Measurements from ENCODE around the gene CA4.
"Not testable (repeated sequence)": the region's sequence is repeated elsewhere in the genome, so short reads cannot be mapped to it uniquely, and the experiment has no call there.

CA4 gene

GRCh38 chr17:60149691-60150582, at the start of gene CA4:
CA4 (plus strand) TSS chr17:60149973; CDS start chr17:60150035, 62 bp downstream.
- no peak within 1 kb of the TSS; a peak in 1 of 20 replicates for H3K4me3 ChIP-seq
- peaks cover 0 to 29% (median 0%) of the 10 kb centered on the region in 11 experiments; a peak in 5 of 22 replicates for H4K20me1 ChIP-seq
- H3K9me3 ChIP-seq (replicated peaks in 1 of 11): peaks cover 0 to 9% (median 0%) of the 10 kb centered on the region in 11 experiments; a peak in 9 of 22 replicates
- peaks cover 40 to 57% (median 50%) of the 10 kb centered on the region in 11 experiments for H3K27me3 ChIP-seq
- H3K27ac ChIP-seq: no peak within 1 kb of the TSS
- H3K4me2 ChIP-seq: peak within 1 kb of the TSS; percentile 27 to 60 (median 51); a peak in 19 of 22 replicates
- no peaks in the 10 kb centered on the region for H3K36me3 ChIP-seq
- no peak for TF ChIP-seq Cebpa-rat (IDR thresholded peaks at IDR 0.05)
- H3K4me1 ChIP-seq: peaks cover 10 to 23% (median 19%) of the 10 kb centered on the region in 10 experiments; a peak in 15 of 20 replicates
- no peak within 1 kb of the TSS for H3K9ac ChIP-seq

DNA sequence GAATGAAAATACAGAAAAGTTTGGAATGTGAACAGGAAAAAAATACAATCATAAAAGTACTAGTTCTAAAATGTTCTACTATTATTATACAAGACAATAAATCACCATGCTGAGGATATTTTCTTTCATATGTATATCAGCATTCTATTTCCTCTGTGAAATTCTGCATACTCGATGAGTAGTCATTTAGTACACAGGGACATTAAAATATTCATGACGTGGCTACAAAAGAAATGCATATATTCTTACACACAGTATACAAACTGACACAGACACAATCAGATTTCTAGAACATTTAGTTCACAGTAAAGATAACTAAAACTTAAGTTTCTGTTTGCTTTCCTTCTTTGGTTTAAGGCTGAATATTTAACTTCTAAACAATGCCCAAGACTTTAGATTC, 49.2 kb upstream of the CA4 start:
- not testable (repeated sequence) for H3K27ac ChIP-seq; H3K9me3 ChIP-seq (replicated peaks in 1 of 11); H3K36me3 ChIP-seq; H3K4me2 ChIP-seq; H4K20me1 ChIP-seq; H3K4me3 ChIP-seq; H3K9ac ChIP-seq
- Histone ChIP-seq H3K27me3 (peaks cover 0 to 35% (median 32%) of the 10 kb centered on the region in 11 experiments; a peak in 19 of 22 replicates), H3K4me1 (peaks cover 5 to 36% (median 8%) of the 10 kb centered on the region in 10 experiments; a peak in 14 of 20 replicates)

DNA sequence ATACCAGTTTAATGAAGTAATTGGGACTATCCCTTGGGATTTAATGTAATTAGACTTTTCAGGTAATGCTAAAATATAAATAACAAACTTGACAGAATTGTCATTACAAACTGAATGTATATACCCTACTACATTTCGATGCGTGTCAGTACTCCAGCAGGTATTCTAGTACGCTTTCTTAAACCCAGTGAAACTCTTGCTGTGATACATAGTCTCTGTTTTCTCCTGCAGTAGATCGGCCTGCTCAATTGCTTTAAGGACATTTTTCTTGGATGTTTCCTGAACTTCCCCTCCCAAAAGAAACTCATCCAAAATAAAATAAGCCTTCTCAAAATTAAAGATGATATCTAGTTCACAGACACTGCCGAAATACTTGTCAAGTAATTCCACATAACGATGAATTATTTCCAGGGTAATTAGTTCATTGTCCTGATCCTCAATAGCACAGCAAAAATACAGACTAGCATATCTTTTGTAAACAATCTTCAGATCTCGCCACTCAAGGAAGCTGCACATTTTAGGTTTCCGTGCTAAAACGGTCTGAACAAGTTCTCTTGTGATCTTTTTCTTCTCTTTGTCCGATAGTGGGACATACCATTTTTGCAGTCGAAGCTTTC, 47.6 kb upstream of the CA4 start:
- peaks cover 0 to 35% (median 32%) of the 10 kb centered on the region in 11 experiments; a peak in 19 of 22 replicates for H3K27me3 ChIP-seq
- peak overlapping the region; percentile 54 to 80 (median 69) for H3K4me2 ChIP-seq
- H3K36me3 ChIP-seq; H4K20me1 ChIP-seq; H3K9me3 ChIP-seq (replicated peaks in 1 of 11): not testable (repeated sequence)
- peak overlapping the region in 4 of 11 experiments; percentile 7 to 63 (median 48); a peak in 7 of 22 replicates for H3K27ac ChIP-seq
- peak overlapping the region in 9 of 10 experiments; percentile 18 to 65 (median 41); a peak in 15 of 20 replicates for H3K4me3 ChIP-seq
- H3K4me1 ChIP-seq: peaks cover 5 to 44% (median 8%) of the 10 kb centered on the region in 10 experiments; a peak in 14 of 20 replicates
- peak overlapping the region in 7 of 11 experiments; percentile 14 to 65 (median 45); a peak in 6 of 22 replicates for H3K9ac ChIP-seq

DNA sequence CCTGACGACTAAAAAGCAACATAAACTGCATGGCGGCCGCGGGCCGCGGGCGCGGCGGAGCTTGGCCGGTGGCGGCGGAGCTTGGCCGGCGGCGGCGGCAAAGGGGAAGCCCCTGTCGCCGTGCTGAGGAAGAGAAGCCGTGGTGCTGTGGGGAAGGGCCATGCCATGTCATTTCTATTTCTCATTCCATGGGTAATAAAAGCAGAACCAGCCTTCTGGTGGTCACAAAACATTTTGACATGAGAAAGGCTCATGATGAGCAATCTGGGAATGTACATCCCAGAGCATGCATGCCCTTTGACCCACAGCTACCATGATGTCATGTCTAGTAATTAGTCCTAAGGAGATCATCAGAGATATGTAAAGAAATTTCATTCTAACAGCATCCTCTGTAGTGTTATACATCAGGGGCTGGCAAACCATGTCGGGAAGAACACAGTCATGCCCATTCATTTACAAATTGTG, 47.1 kb upstream of the CA4 start:
- H3K9ac ChIP-seq: peak overlapping the region in 7 of 11 experiments; percentile 14 to 65 (median 45); a peak in 6 of 22 replicates
- H3K4me1 ChIP-seq: peaks cover 5 to 49% (median 8%) of the 10 kb centered on the region in 10 experiments; a peak in 14 of 20 replicates
- no peaks in the 10 kb centered on the region for H4K20me1 ChIP-seq
- no peaks in the 10 kb centered on the region for H3K36me3 ChIP-seq
- H3K4me3 ChIP-seq: peak overlapping the region in 9 of 10 experiments; percentile 18 to 65 (median 41); a peak in 15 of 20 replicates
- H3K9me3 ChIP-seq (replicated peaks in 1 of 11): no peaks in the 10 kb centered on the region
- no peak for TF ChIP-seq Cebpa-rat (IDR thresholded peaks at IDR 0.05)
- peak overlapping the region; percentile 54 to 80 (median 69) for H3K4me2 ChIP-seq
- peaks cover 0 to 35% (median 32%) of the 10 kb centered on the region in 11 experiments; a peak in 19 of 22 replicates for H3K27me3 ChIP-seq
- H3K27ac ChIP-seq: peak overlapping the region in 4 of 11 experiments; percentile 7 to 63 (median 48); a peak in 7 of 22 replicates

GRCh38 chr17:60103957-60104356, 45.8 kb upstream of the CA4 start:
- no peaks in the 10 kb centered on the region for H4K20me1 ChIP-seq
- H3K4me1 ChIP-seq: peaks cover 5 to 60% (median 8%) of the 10 kb centered on the region in 10 experiments; a peak in 14 of 20 replicates
- H3K4me2 ChIP-seq: peak overlapping the region in 3 of 11 experiments; percentile 69 to 80 (median 77); a peak in 5 of 22 replicates
- no peak overlapping the region; a peak in 1 of 22 replicates for H3K27ac ChIP-seq
- H3K27me3 ChIP-seq: peaks cover 0 to 35% (median 32%) of the 10 kb centered on the region in 11 experiments; a peak in 19 of 22 replicates
- TF ChIP-seq Cebpa-rat (IDR thresholded peaks at IDR 0.05): no peak
- H3K9ac ChIP-seq: no peak overlapping the region
- no peaks in the 10 kb centered on the region for H3K36me3 ChIP-seq
- no peaks in the 10 kb centered on the region for H3K9me3 ChIP-seq (replicated peaks in 1 of 11)
- no peak overlapping the region for H3K4me3 ChIP-seq

- Histone ChIP-seq H3K27me3 (peaks cover 0 to 27% (median 26%) of the 10 kb centered on the region in 11 experiments; a peak in 19 of 22 replicates), H4K20me1 (no peaks in the 10 kb centered on the region), H3K9ac (no peak overlapping the region), H3K36me3 (no peaks in the 10 kb centered on the region), H3K4me1 (peaks cover 5 to 60% (median 8%) of the 10 kb centered on the region in 10 experiments; a peak in 14 of 20 replicates), H3K27ac (peak overlapping the region in 1 of 11 experiments; percentile 24; a peak in 1 of 22 replicates), H3K9me3 (replicated peaks in 1 of 11) (no peaks in the 10 kb centered on the region), H3K4me2 (peak overlapping the region in 3 of 11 experiments; percentile 43 to 77 (median 75); a peak in 6 of 22 replicates), H3K4me3 (no peak overlapping the region)
- TF ChIP-seq Cebpa-rat (IDR thresholded peaks at IDR 0.05): no peak
Measured at GRCh38 chr17:60106340-60107059, 43.3 kb upstream of the CA4 start.

DNA sequence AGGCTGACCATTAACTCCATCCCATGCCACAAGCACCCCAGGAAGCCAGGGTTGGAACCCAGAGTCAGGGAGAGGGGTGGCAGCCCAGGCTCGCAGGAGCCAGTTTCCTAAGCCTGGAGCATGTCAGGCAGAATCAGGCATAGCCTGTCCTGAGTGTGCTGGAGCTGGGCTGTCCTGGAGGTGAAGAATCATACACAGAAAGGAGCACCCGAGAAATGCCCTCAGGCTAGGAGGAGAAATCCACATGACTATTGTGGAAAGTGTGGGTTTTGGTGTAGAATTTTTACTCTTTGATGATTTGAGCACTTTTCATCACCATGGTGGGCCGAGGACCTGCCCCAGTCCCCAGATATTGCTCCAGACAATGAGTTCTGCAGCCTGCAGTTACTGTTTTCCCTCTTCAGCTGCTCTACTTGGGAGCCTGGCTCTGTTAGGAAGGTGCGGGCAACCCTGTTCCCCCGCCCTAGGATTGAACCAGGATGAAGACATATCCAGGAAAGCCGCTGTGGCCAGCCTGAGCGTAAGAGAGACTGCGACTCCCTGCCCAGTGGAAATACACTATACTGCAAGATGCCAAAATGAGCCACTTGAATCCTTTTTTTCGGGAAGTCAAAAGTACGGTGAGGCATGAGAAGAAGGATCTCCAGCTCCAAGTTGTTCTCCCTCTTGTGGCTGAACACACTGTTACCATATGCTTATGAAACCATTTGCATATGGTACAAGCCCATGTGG, 42.1 kb upstream of the CA4 start:
- Histone ChIP-seq H3K9ac (no peak overlapping the region), H3K27ac (peak overlapping the region in 1 of 11 experiments; percentile 24; a peak in 1 of 22 replicates), H4K20me1 (no peaks in the 10 kb centered on the region), H3K4me1 (peaks cover 3 to 54% (median 6%) of the 10 kb centered on the region in 10 experiments; a peak in 14 of 20 replicates), H3K9me3 (replicated peaks in 1 of 11) (no peaks in the 10 kb centered on the region), H3K36me3 (no peaks in the 10 kb centered on the region), H3K4me2 (peak overlapping the region in 3 of 11 experiments; percentile 43 to 77 (median 75); a peak in 5 of 22 replicates), H3K27me3 (peaks cover 0 to 15% (median 14%) of the 10 kb centered on the region in 11 experiments; a peak in 16 of 22 replicates), H3K4me3 (no peak overlapping the region)
- no peak for TF ChIP-seq Cebpa-rat (IDR thresholded peaks at IDR 0.05)

DNA sequence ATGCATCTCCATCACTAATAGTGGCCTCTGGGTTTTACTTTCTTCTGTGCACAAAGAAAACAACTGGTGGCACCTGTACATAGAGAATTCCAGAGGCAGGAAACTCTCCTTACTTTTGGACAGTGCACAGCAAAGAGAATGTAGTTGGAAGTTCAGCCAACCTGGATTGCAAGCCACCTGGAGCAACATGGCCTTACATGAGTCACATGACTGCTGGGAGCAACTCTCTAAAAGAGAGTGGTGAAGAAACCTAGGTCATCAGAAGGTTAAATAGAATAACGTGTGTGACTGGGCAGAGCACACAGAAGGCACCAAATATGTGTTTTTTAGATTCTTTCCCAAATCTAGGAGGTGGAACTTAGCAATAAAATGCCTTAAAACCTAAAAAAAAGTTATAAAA, 41.5 kb upstream of the CA4 start:
- H3K27ac ChIP-seq; H3K27me3 ChIP-seq; H4K20me1 ChIP-seq; H3K9ac ChIP-seq; H3K9me3 ChIP-seq (replicated peaks in 1 of 11); H3K36me3 ChIP-seq; H3K4me3 ChIP-seq: not testable (repeated sequence)
- H3K4me1 ChIP-seq: peaks cover 0 to 48% (median under 1%) of the 10 kb centered on the region in 10 experiments; a peak in 10 of 20 replicates
- peak overlapping the region in 2 of 11 experiments; percentile 75 to 77; a peak in 3 of 22 replicates for H3K4me2 ChIP-seq
